ENCODE results near the gene FBRS. TPM values are rescaled to one million over a fixed set of nuclear protein-coding genes. Genes with fewer than 3 reads are reported as not detected.
"Not testable (repeated sequence)": the region's sequence is repeated elsewhere in the genome, so short reads cannot be mapped to it uniquely, and the experiment has no call there.

Gene FBRS
- total RNA-seq, 2 experiments from 2014 or later = 91.8 to 95.6 TPM

DNA sequence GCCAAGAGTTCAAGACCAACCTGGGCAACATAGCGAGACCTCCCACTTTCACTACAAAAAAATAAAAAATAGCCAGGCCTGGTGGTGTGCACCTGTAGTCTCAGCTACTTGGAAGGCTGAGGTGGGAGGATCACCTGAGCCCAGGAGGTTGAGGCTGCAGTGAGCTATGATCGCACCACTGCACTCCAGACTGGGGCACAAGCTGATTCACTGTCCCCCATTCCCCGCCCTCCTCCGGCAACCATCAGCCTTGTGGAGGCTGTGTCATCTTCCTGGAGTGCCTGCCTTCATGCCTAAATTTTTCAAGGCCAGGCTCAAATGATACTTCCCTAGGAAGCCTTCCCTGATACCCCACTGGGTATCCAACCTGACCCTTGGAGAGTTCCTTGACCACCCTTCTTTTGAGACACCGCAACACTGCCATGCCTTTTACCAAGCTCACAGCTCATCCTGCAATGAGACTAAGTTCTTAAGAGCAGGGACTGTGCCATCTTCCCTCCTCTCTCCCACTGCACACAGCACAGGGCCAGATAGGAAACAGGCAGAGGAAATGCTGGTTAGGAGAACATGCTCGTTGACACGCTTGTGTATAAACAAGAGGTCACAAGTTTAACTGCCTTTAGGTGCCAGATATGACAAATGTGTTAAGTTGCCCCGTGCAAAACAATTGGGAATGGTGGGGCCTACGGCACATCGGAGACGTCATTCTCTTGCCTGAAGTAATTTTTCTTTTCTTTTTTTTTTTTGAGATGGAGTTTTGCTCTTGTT is 36.9 kb downstream of the FBRS start:
- CTCF ChIA-PET = interaction anchor here (0.6 to 8.2 kb wide), 16 partner anchors 10 to 223 kb away, joined by 3 to 86 read pairs (median 12); partner anchors contain the start of genes FBRS and PRR14
- POLR2A ChIA-PET = interaction anchor here (1.1 to 1.6 kb wide), 2 partner anchors 36 to 45 kb away, joined by 4 to 5 read pairs; partner anchors contain the start of gene PRR14
- H3K4me3 Mint-ChIP-seq = no peak overlapping the region
- H3K36me3 Mint-ChIP-seq = peaks cover 12% of the 10 kb centered on the region
- no peaks in the 10 kb centered on the region for H3K9me3 Mint-ChIP-seq
- peaks cover 25% of the 10 kb centered on the region for H3K4me1 Mint-ChIP-seq (ENCODE audit: low read depth)
- intact Hi-C loops (cut with micrococcal nuclease) = loop anchor here (1.0 to 5.0 kb wide), 3 partner anchors 37 to 888 kb away; partner anchors contain the start of genes DCTPP1, FBRS and MAZ
- DNase-seq = no peak
- no peak overlapping the region for H3K27ac Mint-ChIP-seq
- no peaks in the 10 kb centered on the region for H3K27me3 Mint-ChIP-seq

DNA sequence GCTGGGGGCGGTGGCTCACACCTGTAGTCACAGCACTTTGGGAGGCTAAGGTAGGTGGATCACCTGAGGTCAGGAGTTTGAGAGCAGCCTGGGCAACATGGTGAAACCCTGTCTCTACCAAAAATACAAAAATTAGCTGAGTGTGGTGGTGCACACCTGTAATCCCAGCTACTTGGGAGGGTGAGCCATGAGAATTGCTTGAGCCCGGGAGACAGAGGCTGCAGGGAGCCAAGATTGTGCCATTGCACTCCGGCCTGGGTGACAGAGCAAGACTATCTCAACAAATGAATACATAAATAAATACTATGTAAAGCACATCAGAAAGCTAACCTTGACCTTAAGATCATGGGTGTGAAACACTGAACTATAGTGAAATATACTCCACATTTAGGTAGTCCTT is 38.4 kb downstream of the FBRS start:
- Mint-ChIP-seq H3K36me3 (peaks cover 19% of the 10 kb centered on the region), H3K4me1 (ENCODE audit: low read depth) (peaks cover 31% of the 10 kb centered on the region)
- H3K27me3 Mint-ChIP-seq, H3K9me3 Mint-ChIP-seq, H3K4me3 Mint-ChIP-seq, H3K27ac Mint-ChIP-seq, DNase-seq: not testable (repeated sequence)
- intact Hi-C loops (cut with micrococcal nuclease) = loop anchor here (5.0 kb wide), 2 partner anchors 264 to 889 kb away; partner anchors contain the start of genes DCTPP1 and MAZ
- CTCF ChIA-PET = interaction anchor here (1.1 to 8.2 kb wide), 8 partner anchors 36 to 446 kb away, joined by 3 to 86 read pairs (median 5); partner anchors contain the start of genes FBRS, PRR14 and ZNF747
- POLR2A ChIA-PET = interaction anchor here (0.6 to 1.9 kb wide), 6 partner anchors 12 to 106 kb away, joined by 3 to 13 read pairs (median 4); partner anchors contain the start of genes PHKG2 and PRR14

DNA sequence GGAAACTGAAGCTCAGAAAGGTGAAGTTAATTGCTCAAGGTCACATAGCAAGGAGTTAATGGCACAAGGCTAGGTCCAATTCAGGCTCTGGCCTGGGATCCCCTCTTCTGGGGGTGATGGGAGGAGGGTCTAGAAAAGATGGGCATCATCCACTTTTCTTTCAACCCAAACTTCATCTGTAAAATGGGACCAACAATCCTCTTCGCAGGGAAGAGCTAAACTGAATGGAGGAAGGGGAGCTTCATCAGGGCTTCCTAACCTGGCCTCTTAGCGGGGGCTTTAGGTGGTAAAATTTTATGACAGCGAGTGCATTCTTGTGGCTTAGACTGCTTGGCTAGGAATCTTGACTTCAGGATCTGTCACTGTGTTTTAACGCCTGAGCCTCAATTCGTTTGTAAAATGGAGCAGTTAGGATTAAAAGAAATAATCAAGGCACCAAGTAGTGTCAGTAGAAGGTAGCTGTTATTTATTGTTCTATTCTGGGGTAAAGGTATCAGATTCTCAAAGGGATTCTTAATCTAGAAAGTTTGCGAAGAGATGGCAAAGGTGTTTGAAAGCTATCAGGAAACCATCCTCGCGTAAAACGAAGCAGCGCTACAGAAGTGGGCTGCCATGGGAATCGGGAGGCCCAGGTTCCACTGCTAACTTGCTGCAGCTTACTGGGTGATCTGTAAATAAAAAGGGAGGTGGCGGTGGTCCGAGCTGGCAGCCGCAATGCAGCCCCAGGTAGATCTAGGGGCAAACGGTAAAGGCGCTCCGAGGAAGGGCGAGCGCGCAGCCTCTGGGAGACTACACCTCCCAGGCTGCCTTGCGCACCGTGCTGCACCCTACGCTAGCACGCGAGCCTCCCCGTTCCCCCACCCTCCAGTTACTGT is 39.3 kb downstream of the FBRS start:
- peak overlapping the region; percentile 99 for H3K27ac Mint-ChIP-seq
- ChIA-PET POLR2A (interaction anchor here (0.6 to 1.9 kb wide), 6 partner anchors 13 to 50 kb away, joined by 3 to 13 read pairs (median 4); partner anchors contain the start of genes PHKG2 and PRR14), CTCF (interaction anchor here (0.6 to 8.2 kb wide), 10 partner anchors 14 to 445 kb away, joined by 3 to 86 read pairs (median 5); partner anchors contain the start of genes FBRS, PRR14 and ZNF747)
- DNase-seq = no peak
- peak overlapping the region; percentile 96 for H3K4me3 Mint-ChIP-seq
- H3K9me3 Mint-ChIP-seq = no peaks in the 10 kb centered on the region
- intact Hi-C loops (cut with micrococcal nuclease) = loop anchor here (1.0 to 5.0 kb wide), 6 partner anchors 39 to 890 kb away; partner anchors contain the start of genes DCTPP1, FBRS, MAZ and PHKG2
- peaks cover 31% of the 10 kb centered on the region for H3K4me1 Mint-ChIP-seq (ENCODE audit: low read depth)
- no peaks in the 10 kb centered on the region for H3K27me3 Mint-ChIP-seq
- peaks cover 20% of the 10 kb centered on the region for H3K36me3 Mint-ChIP-seq

DNA sequence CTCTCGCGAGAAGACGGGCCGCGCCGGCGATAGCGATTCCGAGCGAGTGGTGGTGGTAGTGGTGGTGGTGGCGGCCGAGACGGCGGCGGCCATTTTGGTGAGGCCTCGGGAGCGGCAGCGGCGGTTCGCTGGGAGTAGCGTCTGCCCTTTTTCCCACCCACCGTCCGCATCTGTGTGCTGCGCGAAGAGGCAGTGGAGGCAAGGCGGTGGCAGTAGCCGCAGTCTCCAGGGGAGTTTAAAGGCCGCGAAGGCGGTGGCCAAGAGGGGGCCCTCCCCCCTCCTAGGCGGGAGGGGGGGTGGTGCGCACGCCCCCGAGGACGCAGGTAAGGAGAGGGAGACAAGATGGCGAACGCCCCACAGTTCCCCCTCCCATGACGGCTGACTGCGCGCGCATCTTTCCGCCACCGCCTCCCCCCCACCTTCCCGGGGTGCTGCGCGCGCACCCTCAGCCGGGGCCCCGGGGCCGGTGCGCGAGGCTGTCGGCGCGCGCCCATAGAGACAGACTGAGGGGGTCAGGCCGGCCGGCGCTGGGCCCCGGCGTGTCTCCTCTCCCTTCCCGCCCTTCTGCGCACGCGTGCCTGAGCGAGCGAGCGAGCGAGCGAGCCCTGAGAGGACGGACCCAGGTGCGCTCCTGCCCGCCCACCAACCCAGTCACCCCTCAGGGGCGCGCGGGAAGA is 40.0 kb downstream of the FBRS start:
- intact Hi-C loops (cut with micrococcal nuclease) = loop anchor here (1.0 to 5.0 kb wide), 6 partner anchors 40 to 891 kb away; partner anchors contain the start of genes DCTPP1, FBRS, MAZ and PHKG2
- ChIA-PET CTCF (interaction anchor here (0.6 to 8.2 kb wide), 7 partner anchors 15 to 163 kb away, joined by 3 to 86 read pairs (median 5); partner anchors contain the start of genes FBRS, PRR14 and ZNF747), POLR2A (interaction anchor here (1.3 to 1.7 kb wide), 2 partner anchors 48 to 50 kb away, joined by 4 to 5 read pairs; partner anchors contain the start of genes PHKG2 and PRR14)
- H3K9me3 Mint-ChIP-seq = no peaks in the 10 kb centered on the region
- peak overlapping the region; percentile 99 for H3K27ac Mint-ChIP-seq
- peak; percentile 99 for DNase-seq
- no peaks in the 10 kb centered on the region for H3K27me3 Mint-ChIP-seq
- peak overlapping the region; percentile 96 for H3K4me3 Mint-ChIP-seq
- H3K4me1 Mint-ChIP-seq (ENCODE audit: low read depth) = peaks cover 29% of the 10 kb centered on the region
- H3K36me3 Mint-ChIP-seq = peaks cover 25% of the 10 kb centered on the region

DNA sequence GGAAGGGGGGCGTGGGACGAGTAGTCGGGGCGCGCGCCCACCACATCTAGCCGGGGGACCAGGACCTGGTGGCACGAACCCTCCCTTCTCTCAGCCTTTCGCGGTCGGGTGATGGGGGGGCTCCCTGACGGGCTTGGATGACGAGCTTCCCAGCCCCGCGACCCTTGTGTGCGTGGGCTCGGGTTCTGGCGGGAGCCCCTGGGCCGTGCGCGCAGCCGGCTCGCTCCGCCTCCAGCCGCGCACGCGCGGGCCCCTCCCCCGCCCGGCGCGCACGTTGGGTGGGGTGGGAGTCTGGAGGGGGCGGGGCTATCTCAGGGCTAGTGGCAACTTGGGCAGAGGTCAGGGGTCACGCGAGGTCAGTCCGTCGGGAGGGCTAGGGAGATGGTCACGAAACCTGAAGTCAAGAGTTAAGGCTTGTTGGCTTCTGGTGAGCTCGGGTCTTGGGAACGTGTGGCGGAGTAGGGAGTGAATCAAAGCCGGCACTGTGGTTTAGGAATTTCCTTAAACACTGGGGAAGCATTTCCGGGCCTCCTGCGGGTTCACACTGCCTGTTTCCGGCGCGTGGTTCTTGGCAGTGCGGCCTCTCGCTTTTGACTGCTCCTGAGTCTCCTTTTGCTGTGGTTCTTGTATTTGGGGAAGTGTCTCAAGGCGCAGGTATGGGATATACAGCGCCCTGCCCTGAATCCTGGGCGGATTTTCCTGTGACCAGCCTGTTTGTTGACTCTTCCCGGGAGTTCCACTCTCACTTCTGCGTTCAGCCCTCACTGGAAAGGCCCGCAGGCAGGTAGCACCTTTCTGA is 40.8 kb downstream of the FBRS start, which contains the start of gene SRCAP:
Gene SRCAP (plus strand): TSS at position 356 of the 799 bp plus-strand sequence. CDS start 1,654 bp downstream, outside the sequence.
- Mint-ChIP-seq H3K27ac (peak within 1 kb of the TSS; percentile 99), H3K9me3 (no peaks in the 10 kb centered on the region), H3K4me3 (peak within 1 kb of the TSS; percentile 96), H3K36me3 (peaks cover 27% of the 10 kb centered on the region), H3K27me3 (no peaks in the 10 kb centered on the region), H3K4me1 (ENCODE audit: low read depth) (peaks cover 23% of the 10 kb centered on the region)
- DNase-seq = peak; percentile 92
- ChIA-PET CTCF (interaction anchor here (0.6 kb wide), 1 partner anchor 249 kb away, joined by 3 read pairs; no protein-coding TSS in a partner anchor), POLR2A (interaction anchor here (0.8 to 0.9 kb wide), 2 partner anchors 12 to 40 kb away, joined by 3 to 6 read pairs; no protein-coding TSS in a partner anchor)
- intact Hi-C loops (cut with micrococcal nuclease) = loop anchor here (1.0 to 5.0 kb wide), 7 partner anchors 16 to 892 kb away; partner anchors contain the start of genes DCTPP1, FBRS, MAZ and PHKG2

DNA sequence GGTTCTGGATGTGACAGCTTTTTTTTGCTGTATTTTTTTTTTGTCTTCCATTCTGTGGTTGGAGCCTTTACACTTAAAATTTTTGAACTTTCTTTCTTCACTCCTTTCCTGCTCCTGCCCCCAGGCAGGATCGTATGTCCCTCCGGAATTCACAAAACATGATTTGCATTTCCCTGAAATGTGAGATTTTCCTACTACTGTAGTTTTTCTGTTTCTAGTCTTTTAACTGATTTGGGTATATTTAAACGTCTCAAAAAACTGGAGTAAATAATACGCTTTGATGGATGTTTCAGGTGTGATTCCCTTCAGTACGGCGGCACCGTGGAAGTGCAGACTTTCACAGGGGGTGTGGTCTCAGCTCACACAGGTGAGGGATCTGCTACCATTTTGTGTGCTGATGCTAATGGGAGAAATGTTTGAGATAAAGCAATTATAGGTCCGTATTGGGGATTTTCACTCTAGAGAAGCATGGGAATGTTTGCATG is 41.4 kb downstream of the FBRS start:
- Mint-ChIP-seq H3K27me3 (no peaks in the 10 kb centered on the region), H3K4me3 (peak overlapping the region; percentile 96), H3K9me3 (no peaks in the 10 kb centered on the region), H3K4me1 (ENCODE audit: low read depth) (peaks cover 22% of the 10 kb centered on the region), H3K36me3 (peaks cover 30% of the 10 kb centered on the region), H3K27ac (peak overlapping the region; percentile 99)
- intact Hi-C loops (cut with micrococcal nuclease) = loop anchor here (1.0 to 5.0 kb wide), 4 partner anchors 16 to 892 kb away; partner anchors contain the start of genes DCTPP1, MAZ and PRR14
- ChIA-PET POLR2A (interaction anchor here (0.8 to 0.9 kb wide), 2 partner anchors 11 to 40 kb away, joined by 3 to 6 read pairs; no protein-coding TSS in a partner anchor), CTCF (interaction anchor here (0.6 kb wide), 1 partner anchor 250 kb away, joined by 3 read pairs; no protein-coding TSS in a partner anchor)
- no peak for DNase-seq

DNA sequence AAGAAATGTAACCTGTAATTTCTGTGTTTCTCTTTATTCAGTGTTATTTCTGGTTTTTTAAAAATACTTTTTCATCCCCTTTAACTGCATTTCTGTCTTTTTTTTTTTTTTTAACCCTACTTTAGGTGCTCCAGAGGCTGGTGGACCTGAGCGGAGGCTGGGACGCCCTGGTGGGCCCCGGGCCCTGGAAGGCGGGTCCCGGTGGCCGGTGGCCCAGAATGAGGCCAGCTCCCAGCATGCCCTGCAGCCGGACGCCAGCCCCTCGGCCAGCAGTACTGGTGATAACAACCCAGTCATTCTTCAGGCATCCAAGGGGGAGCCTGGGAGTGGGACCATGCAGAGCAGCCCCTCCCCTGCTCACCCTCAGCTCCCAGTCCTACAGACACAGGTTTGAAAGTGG is 42.3 kb downstream of the FBRS start:
- intact Hi-C loops (cut with micrococcal nuclease) = no loop called here
- no peak for DNase-seq
- CTCF ChIA-PET = no interaction called here
- no peak overlapping the region for H3K27ac Mint-ChIP-seq
- no peaks in the 10 kb centered on the region for H3K27me3 Mint-ChIP-seq
- no peak overlapping the region for H3K4me3 Mint-ChIP-seq
- POLR2A ChIA-PET = no interaction called here
- peaks cover 30% of the 10 kb centered on the region for H3K36me3 Mint-ChIP-seq
- peaks cover 22% of the 10 kb centered on the region for H3K4me1 Mint-ChIP-seq (ENCODE audit: low read depth)
- H3K9me3 Mint-ChIP-seq = no peaks in the 10 kb centered on the region

DNA sequence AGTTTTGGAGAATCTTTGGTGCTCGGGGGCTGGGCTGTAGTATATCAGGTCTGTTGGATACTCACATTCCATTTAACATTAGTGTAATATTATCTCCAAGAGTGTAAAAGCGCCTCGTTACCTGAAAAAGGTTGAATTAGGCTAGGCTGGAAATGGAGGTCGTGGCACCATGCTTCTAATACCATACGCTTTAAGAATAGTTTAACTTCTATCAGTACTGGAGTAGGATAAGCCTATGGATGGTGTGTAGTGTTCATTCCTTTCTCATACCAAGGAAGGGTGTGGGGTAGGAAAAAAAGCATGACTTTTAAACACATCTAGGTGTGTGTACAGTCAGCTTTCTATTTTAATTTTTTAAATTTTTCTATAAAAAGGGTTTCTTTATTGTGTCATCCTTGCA is 42.7 kb downstream of the FBRS start:
- DNase-seq = no peak
- H3K4me1 Mint-ChIP-seq (ENCODE audit: low read depth) = peaks cover 22% of the 10 kb centered on the region
- no peaks in the 10 kb centered on the region for H3K27me3 Mint-ChIP-seq
- no peak overlapping the region for H3K27ac Mint-ChIP-seq
- no peaks in the 10 kb centered on the region for H3K9me3 Mint-ChIP-seq
- POLR2A ChIA-PET = no interaction called here
- peak overlapping the region; percentile 46 for H3K4me3 Mint-ChIP-seq
- CTCF ChIA-PET = no interaction called here
- intact Hi-C loops (cut with micrococcal nuclease) = no loop called here
- H3K36me3 Mint-ChIP-seq = peaks cover 32% of the 10 kb centered on the region

DNA sequence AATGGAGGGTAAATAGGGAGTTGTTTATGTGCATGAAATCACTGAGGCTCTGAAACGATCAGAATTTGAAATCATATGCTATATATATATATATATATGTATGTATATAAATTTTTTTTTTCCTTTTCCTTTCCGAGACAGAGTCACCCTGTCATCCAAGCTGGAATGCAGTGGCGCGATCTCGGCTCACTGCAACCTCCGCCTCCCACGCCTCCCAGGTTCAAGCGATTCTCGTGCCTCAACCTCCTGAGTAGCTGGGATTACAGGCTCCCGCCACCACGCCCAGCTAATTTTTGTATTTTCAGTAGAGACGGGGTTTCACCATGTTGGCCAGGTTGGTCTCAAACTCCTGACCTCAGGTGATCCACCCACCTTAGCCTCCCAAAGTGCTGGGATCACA is 44.8 kb downstream of the FBRS start:
- Mint-ChIP-seq H3K4me1 (ENCODE audit: low read depth) (peaks cover 13% of the 10 kb centered on the region), H3K27ac (peak overlapping the region; percentile 49), H3K36me3 (peaks cover 49% of the 10 kb centered on the region)
- DNase-seq; H3K9me3 Mint-ChIP-seq; H3K27me3 Mint-ChIP-seq; POLR2A ChIA-PET; H3K4me3 Mint-ChIP-seq; intact Hi-C loops (cut with micrococcal nuclease): not testable (repeated sequence)
- CTCF ChIA-PET = interaction anchor here (0.7 to 1.0 kb wide), 2 partner anchors 9 to 52 kb away, joined by 3 to 4 read pairs; partner anchors contain the start of gene PRR14

DNA sequence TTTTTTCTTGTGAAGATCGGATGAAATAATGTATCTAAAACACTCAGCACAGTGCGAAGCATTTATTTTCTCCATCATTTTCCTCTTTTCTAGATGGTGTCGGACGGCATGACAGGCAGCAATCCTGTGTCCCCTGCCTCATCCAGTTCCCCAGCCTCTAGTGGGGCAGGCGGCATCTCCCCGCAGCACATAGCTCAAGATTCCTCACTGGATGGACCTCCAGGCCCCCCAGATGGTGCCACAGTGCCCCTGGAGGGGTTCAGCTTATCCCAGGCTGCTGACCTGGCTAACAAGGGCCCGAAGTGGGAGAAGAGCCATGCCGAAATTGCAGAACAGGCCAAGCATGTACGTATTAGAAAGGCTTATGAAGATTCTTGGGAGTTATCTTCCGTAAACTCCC is 45.7 kb downstream of the FBRS start:
- intact Hi-C loops (cut with micrococcal nuclease) = no loop called here
- ChIA-PET CTCF (no interaction called here), POLR2A (no interaction called here)
- Mint-ChIP-seq H3K27me3 (no peaks in the 10 kb centered on the region), H3K36me3 (peaks cover 49% of the 10 kb centered on the region), H3K4me3 (no peak overlapping the region), H3K9me3 (no peaks in the 10 kb centered on the region), H3K4me1 (ENCODE audit: low read depth) (peaks cover 13% of the 10 kb centered on the region), H3K27ac (no peak overlapping the region)
- no peak for DNase-seq
